ENCODE data around the gene SCUBE3. TPM values are rescaled to one million over a fixed set of nuclear protein-coding genes. Genes with fewer than 3 reads are reported as not detected.
A peak's percentile ranks its signal among the peaks of the same experiment; 100 is the strongest.

The SCUBE3 gene
- total RNA-seq, 4 donors from 2014 or later, result 1.5 to 8.8 (median 5.6) TPM

GRCh38 chr6:35237476-35237875 is 23.7 kb downstream of the SCUBE3 start:
- H3K9me3 ChIP-seq, result peaks cover 0 to 7% (median 0%) of the 10 kb centered on the region in 4 donors
- peaks cover 0 to 29% (median 8%) of the 10 kb centered on the region in 4 donors for H3K36me3 ChIP-seq
- 67% methylated on average over 3 of the region's 3 CpGs for WGBS
- no peaks in the 10 kb centered on the region for H3K27me3 ChIP-seq
- peaks cover 28 to 63% (median 50%) of the 10 kb centered on the region in 4 donors for H3K4me1 ChIP-seq
- intact Hi-C loops (cut with DNase I), result no loop called here
- no peak for DNase-seq (ENCODE audit: extremely low spot score)
- no peak overlapping the region for H3K4me3 ChIP-seq
- TF ChIP-seq POLR2A (IDR thresholded peaks at IDR 0.05; ENCODE audit: low read depth), result no peak
- TF ChIP-seq EP300 (IDR thresholded peaks at IDR 0.05), result no peak
- no peak for TF ChIP-seq CTCF (IDR thresholded peaks at IDR 0.05)
- TF ChIP-seq POLR2AphosphoS5 (IDR thresholded peaks at IDR 0.05), result no peak
- H3K27ac ChIP-seq (replicated peaks in 1 of 4), result peak overlapping the region in 2 of 4 donors; percentile 60 to 67

- peaks cover 0 to 32% (median 10%) of the 10 kb centered on the region in 4 donors for H3K36me3 ChIP-seq
- H3K27ac ChIP-seq (replicated peaks in 1 of 4), result peak overlapping the region; percentile 18 to 67 (median 40)
- DNase-seq (ENCODE audit: extremely low spot score), result no peak
- intact Hi-C loops (cut with DNase I), result no loop called here
- H3K4me1 ChIP-seq, result peaks cover 28 to 63% (median 48%) of the 10 kb centered on the region in 4 donors
- 23% methylated on average over 3 of the region's 3 CpGs for WGBS
- peaks cover 0 to 7% (median 0%) of the 10 kb centered on the region in 4 donors for H3K9me3 ChIP-seq
- H3K4me3 ChIP-seq, result no peak overlapping the region
- TF ChIP-seq CTCF (IDR thresholded peaks at IDR 0.05), result no peak
- TF ChIP-seq EP300 (IDR thresholded peaks at IDR 0.05), result no peak
- no peak for TF ChIP-seq POLR2AphosphoS5 (IDR thresholded peaks at IDR 0.05)
- TF ChIP-seq POLR2A (IDR thresholded peaks at IDR 0.05; ENCODE audit: low read depth), result no peak
- H3K27me3 ChIP-seq, result no peaks in the 10 kb centered on the region
Observed at GRCh38 chr6:35238843-35239289, 25.1 kb downstream of the SCUBE3 start.

- H3K9me3 ChIP-seq, result peaks cover 0 to 7% (median 0%) of the 10 kb centered on the region in 4 donors
- peaks cover 28 to 65% (median 48%) of the 10 kb centered on the region in 4 donors for H3K4me1 ChIP-seq
- H3K27ac ChIP-seq (replicated peaks in 1 of 4), result peak overlapping the region in 3 of 4 donors; percentile 19 to 67 (median 60)
- no peak for DNase-seq (ENCODE audit: extremely low spot score)
- H3K36me3 ChIP-seq, result peaks cover 4 to 32% (median 16%) of the 10 kb centered on the region in 4 donors
- TF ChIP-seq POLR2AphosphoS5 (IDR thresholded peaks at IDR 0.05), result no peak
- no peak for TF ChIP-seq CTCF (IDR thresholded peaks at IDR 0.05)
- no peak for TF ChIP-seq POLR2A (IDR thresholded peaks at IDR 0.05; ENCODE audit: low read depth)
- TF ChIP-seq EP300 (IDR thresholded peaks at IDR 0.05), result no peak
- WGBS, result 83% methylated on average over 4 of the region's 4 CpGs
- H3K27me3 ChIP-seq, result no peaks in the 10 kb centered on the region
- H3K4me3 ChIP-seq, result no peak overlapping the region
- intact Hi-C loops (cut with DNase I), result no loop called here
Observed at GRCh38 chr6:35239581-35239980, 25.8 kb downstream of the SCUBE3 start.

GRCh38 chr6:35240838-35241801 is 27.4 kb downstream of the SCUBE3 start:
- Histone ChIP-seq H3K27ac (replicated peaks in 1 of 4) (peak overlapping the region; percentile 25 to 60 (median 48)), H3K4me3 (no peak overlapping the region), H3K4me1 (peaks cover 28 to 72% (median 53%) of the 10 kb centered on the region in 4 donors), H3K27me3 (no peaks in the 10 kb centered on the region), H3K36me3 (peaks cover 5 to 46% (median 31%) of the 10 kb centered on the region in 4 donors), H3K9me3 (no peaks in the 10 kb centered on the region)
- no peak for TF ChIP-seq EP300 (IDR thresholded peaks at IDR 0.05)
- peak; percentile 92 to 97 (median 96) for TF ChIP-seq CTCF (IDR thresholded peaks at IDR 0.05)
- TF ChIP-seq POLR2AphosphoS5 (IDR thresholded peaks at IDR 0.05), result peak; percentile 21 to 37
- intact Hi-C loops (cut with DNase I), result loop anchor here (2.0 to 10.0 kb wide), 3 partner anchors 36 to 256 kb away; no protein-coding TSS in a partner anchor
- 34% methylated on average over 12 of the region's 12 CpGs for WGBS
- DNase-seq (ENCODE audit: extremely low spot score), result no peak

Measured in esophagus muscularis mucosa (tissue), 4 donors.